PFSK-1 (cell line): ENCODE measurements around the gene TBXAS1.

ENCODE experiments used
- FOXP2 ChIP-seq: optimal IDR thresholded peaks from 2 replicates; pipeline ENCODE3; 2011; ENCODE audit warnings: borderline replicate concordance, control low read depth, inconsistent platforms; ENCODE audit not compliant: insufficient read depth; ENCODE audit errors: extremely low read length, extremely low read depth
- POLR2AphosphoS5 ChIP-seq: IDR thresholded peaks from 2 replicates; pipeline ENCODE4 v1.6.1; 2012; ENCODE audit warnings: low read depth, mild to moderate bottlenecking, control low read depth, low read length, moderate library complexity
- REST ChIP-seq, 2 experiments: IDR thresholded peaks; 2 replicates each; pipeline versions ENCODE4 v1.6.1 to v1.8.0; 2011 to 2012; ENCODE audit warnings: low read depth in 2 of 2, low read length in 2 of 2, control low read depth in 1 of 2, inconsistent platforms in 1 of 2, mild to moderate bottlenecking in 1 of 2, moderate library complexity in 1 of 2; ENCODE audit not compliant: insufficient read depth in 1 of 2
- SIN3A ChIP-seq: IDR thresholded peaks from 2 replicates; pipeline ENCODE4 v1.6.1; 2012; ENCODE audit warnings: mild to moderate bottlenecking, low read length, moderate library complexity, borderline replicate concordance; ENCODE audit not compliant: insufficient read depth
- TAF1 ChIP-seq: IDR thresholded peaks from 2 replicates; pipeline ENCODE4 v1.6.1; 2012; ENCODE audit warnings: low read length, control low read depth, borderline replicate concordance; ENCODE audit not compliant: insufficient read depth

- TF ChIP-seq POLR2AphosphoS5: no peak
- no peak for TF ChIP-seq TAF1
- TF ChIP-seq REST (IDR thresholded peaks at IDR 0.05; ENCODE audit: insufficient read depth in 1 of 2, low read depth in 2 of 2, low read length in 2 of 2): no peak
- no peak for TF ChIP-seq SIN3A
- no peak for TF ChIP-seq FOXP2
Measured at GRCh38 chr7:140058517-140058916, 229.5 kb downstream of the TBXAS1 start.
